Right lung (tissue), 5 donors: Measurements from ENCODE around the gene FOXK1. TPM values are rescaled to one million over a fixed set of nuclear protein-coding genes. Genes with fewer than 3 reads are reported as not detected.
"Not testable (repeated sequence)": the region's sequence is repeated elsewhere in the genome, so short reads cannot be mapped to it uniquely, and the experiment has no call there.

ENCODE experiments used
- DNase-seq, 2 donors: peaks; one replicate each; pipeline ENCODE4 v3.0.0-alpha.2; 2013
- polyA plus RNA-seq, 5 donors: library from polyadenylated mRNA; unstranded; fragments of 120-200 nt; gene quantifications; one replicate each; pipeline versions ENCODE4 v1.2.1 to v1.2.3, GENCODE V29; 2013; ENCODE audit warnings: inconsistent platforms in 1 of 5, low replicate concordance in 1 of 5; ENCODE audit not compliant: insufficient read length in 5 of 5, insufficient read depth in 1 of 5

The FOXK1 gene
- polyA plus RNA-seq, 5 donors, result 10.3 to 16.5 (median 15.2) TPM

DNA sequence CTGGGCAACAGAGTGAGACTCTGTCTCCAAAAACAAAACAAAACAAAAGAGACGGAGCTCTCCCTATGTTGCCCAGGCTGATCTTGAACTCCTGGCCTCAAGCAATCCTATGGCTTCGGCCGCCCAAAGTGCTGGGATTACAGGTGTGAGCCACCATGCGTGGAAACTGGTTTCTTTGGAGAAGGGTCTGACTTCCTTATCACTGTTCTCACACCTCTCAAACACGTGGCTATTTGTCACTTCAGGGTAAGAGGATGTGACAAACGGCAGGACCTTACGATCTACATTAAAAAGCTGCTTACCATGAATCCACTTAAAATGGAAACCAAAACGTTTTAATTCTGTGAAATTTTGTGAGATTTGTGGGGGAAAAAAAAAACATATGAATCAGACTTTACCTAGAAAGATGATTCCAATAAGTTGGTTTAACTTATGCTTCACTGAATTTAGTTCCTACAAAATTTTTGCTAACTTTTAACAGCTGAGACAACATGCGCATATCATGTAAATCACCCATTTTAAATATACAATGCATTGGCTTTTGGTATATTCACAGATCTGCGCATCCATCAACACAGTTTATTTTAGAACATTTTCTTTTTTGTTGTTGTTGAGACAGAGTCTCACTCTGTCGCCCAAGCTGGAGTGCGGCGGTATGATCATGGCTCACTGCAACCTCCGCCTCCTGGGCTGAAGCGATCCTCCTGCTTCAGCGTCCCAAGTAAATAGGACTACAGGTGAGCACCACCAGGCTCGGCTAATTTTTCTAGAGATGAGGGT lies 18.7 kb upstream of the FOXK1 start:
- DNase-seq, result no peak

DNA sequence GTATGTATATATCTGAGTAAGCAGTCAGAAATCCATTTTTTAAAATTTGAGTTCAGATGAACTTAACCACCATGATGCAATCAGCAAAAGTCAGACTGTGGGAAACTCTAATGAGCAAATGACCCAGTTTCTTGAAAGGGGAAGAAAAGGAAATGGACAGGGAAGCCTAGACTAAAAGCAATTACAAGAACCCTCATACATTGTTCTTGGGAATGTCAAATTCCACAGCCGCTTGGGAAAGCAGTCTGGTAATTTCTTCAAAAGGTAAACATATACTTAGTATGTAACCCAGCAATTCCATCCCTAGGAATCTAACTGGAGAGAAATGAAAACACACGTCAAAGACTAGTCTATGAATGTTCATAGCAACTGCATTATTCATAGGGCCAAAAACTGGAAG lies 16.4 kb upstream of the FOXK1 start:
- DNase-seq, result no peak

- no peak for DNase-seq
Measured at GRCh38 chr7:4667776-4668509, 14.2 kb upstream of the FOXK1 start.

- no peak for DNase-seq
Measured at GRCh38 chr7:4668510-4668847, 13.6 kb upstream of the FOXK1 start.

DNA sequence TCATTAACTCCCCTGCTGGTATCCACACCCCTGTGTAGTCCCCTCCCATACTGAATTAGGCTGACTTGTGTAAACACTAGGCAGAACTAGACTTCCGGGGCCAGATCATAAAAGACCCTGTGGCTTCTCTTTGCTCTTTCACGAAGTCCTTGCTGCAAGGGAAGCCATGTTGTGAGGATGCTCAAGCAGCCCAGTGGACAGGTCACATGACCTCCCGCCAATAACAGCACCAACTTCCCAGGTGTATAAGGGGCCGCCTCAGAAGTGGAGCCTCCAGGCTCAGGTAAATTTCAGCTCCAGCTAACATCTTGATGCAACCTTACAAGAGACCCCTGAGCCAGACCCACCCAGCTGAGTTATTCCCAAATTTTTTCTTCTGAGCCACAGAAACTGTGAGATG lies 11.3 kb upstream of the FOXK1 start:
- DNase-seq, result no peak

DNA sequence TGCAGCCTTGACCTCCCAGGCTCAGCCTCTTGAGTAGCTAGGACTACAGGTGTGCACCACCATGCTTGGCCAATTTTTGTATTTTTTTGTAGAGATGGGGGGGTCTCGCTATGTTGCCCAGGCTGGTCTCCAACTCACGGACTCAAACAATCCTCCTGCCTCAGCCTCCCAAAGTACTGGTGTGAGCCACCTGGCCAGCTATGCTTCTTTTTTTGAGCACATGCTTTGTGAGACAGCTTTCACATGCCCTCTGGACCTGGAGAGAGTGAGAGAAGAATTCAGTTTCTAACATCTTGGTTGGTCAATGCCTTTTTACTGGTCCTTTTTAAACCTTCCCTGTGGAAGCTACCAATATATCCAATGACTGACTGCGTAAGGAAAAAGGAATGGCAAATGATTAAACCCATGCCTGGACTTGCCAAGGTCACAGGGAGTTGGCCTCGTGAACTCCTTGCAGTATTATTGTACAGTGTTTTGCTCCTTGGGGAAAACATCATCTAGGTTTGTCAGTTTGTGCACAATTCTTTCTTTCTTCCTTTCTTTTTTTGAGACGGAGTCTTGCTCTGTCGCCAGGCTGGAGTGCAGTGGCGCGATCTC lies 6.2 kb upstream of the FOXK1 start:
- no peak for DNase-seq

GRCh38 chr7:4677518-4677917 lies 4.6 kb upstream of the FOXK1 start:
- DNase-seq, result not testable (repeated sequence)

DNA sequence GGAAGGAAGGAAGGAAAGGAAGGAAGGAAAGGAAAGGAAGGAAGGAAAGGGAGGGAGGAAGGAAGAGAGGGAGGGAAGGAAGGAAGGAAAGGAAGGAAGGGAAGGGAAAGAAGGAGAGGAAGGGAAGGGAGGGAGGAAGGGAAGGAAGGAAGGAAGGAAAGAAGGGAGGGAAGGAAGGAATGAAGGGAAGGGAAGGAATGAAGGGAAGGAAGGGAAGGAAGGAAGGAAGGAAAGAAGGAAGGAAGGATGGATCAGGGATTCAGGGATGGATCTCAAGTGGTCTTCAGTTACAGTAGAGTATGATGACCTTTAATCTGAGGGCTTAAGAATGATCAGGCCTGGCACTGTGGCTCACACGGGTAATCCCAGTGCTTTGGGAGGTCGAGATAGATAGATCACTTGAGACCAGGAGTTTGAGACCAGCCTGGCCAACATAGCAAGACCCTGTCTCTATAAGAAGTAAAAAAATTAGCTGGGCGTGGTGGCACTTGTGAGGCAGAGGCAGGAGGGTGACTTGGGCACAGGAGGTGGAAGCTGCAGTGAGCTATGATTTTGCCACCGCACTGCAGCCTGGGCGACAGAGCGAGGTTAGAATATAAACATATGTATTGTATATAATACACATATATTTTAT lies 760 bp upstream of the FOXK1 start:
- DNase-seq, result no peak

DNA sequence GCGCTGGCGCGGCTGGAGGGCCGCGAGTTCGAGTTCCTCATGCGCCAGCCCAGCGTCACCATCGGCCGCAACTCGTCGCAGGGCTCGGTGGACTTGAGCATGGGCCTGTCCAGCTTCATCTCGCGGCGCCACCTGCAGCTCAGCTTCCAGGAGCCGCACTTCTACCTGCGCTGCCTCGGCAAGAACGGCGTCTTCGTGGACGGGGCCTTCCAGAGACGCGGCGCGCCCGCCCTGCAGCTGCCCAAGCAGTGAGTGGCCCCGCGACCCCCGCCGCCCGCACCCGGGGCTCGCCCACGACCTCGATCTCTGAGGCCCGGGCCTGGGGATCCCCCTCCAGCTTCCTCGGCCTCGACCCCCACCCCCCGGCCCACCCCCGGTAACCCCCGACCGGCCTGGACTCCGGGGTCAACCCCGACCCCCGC lies 537 bp downstream of the FOXK1 start:
- DNase-seq, result no peak

- no peak for DNase-seq
Measured at GRCh38 chr7:4683043-4683883, 1.2 kb downstream of the FOXK1 start.

- no peak for DNase-seq
Measured at GRCh38 chr7:4683884-4684565, 1.9 kb downstream of the FOXK1 start.

GRCh38 chr7:4684846-4685245 lies 2.8 kb downstream of the FOXK1 start:
- no peak for DNase-seq

GRCh38 chr7:4685676-4686075 lies 3.6 kb downstream of the FOXK1 start:
- DNase-seq, result not testable (repeated sequence)

GRCh38 chr7:4687956-4688355 lies 5.9 kb downstream of the FOXK1 start:
- DNase-seq, result no peak

DNA sequence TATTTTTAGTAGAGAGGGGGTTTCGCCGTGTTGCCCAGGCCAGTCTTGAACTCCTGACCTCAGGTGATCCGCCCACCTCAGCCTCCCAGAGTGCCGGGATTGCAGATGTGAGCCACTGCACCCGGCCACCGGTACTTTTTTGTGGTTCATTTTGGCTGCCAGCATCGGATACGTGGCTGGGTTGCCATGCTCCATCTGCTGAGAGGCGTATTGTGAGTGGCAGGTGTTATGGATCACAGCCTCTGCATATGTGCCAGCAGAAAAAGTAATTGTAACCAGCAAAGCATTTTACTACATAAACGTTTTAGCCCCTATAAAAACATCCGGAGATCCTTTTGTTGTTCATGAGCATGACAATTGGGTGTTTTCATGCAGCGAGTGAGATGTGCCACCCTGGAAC lies 7.1 kb downstream of the FOXK1 start:
- no peak for DNase-seq

- no peak for DNase-seq
Measured at GRCh38 chr7:4689668-4690067, 7.6 kb downstream of the FOXK1 start.

DNA sequence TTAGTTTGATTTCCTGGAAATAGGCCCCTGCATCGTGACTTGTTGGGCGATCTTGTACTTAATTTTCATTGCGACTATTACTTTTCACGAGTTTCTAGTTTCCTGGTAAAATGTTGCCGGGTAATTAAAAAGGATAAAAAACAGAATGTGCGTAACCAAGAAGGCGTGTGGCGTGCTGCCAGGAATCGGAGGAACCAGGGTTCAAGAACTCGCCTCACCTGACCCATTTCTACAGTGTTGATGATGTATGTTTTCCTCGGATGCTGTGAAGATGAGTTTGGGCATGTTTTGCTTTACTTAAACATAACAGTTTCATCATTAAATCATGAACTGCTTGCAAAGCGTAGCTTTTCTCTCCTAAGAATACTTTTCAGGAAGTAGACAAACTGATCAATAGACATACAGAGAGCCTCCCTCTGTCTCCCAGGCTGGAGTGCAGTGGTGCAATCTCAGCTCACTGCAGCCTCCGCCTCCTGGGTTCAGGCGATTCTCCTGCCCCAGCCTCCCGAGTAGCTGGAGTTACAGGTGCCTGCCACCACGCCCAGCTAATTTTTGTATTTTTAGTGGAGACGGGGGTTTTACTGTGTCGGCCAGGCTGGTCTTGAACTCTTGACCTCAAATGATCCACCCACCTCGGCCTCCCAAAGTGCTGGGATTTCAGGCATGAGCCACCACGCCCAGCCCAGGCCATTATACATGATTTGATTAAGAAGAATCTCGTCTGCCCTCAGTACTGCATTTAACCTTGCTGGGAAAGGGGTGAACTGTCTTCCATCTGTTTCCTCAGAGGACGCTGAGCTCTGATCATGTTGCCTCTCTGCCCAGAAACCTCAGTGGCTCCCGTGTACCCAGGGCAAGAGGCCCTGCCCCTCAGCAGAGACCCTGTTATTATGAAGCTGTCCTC lies 9.1 kb downstream of the FOXK1 start:
- DNase-seq, result no peak

GRCh38 chr7:4692055-4692454 lies 10.0 kb downstream of the FOXK1 start:
- no peak for DNase-seq

GRCh38 chr7:4692622-4693021 lies 10.5 kb downstream of the FOXK1 start:
- not testable (repeated sequence) for DNase-seq

DNA sequence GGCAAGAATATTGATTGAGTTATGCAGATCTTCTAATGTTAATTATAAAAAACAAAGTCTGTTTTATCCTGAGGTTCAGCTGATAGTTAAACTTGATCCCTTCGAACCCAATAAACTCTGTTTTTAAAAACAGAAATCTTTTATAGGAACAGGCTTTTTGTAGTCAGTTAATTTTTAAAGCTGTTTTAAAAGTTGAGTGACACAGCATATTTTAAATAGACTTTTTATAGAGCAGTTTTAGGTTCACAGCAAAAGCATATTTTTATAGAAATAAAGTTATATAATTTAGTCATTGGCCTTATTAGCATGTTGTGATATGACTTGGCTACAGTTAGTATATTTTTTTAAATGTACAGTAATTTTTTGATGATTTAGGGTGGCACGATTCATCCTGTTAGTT lies 11.1 kb downstream of the FOXK1 start:
- no peak for DNase-seq
